H1 (cell line): ENCODE measurements around the gene ARHGAP27. TPM values are rescaled to one million over a fixed set of nuclear protein-coding genes. Genes with fewer than 3 reads are reported as not detected.

Experiments used
- ATF2 ChIP-seq: IDR thresholded peaks from 2 replicates; pipeline ENCODE4 v1.6.1; 2012; ENCODE audit warnings: low read length, inconsistent platforms
- ATF3 ChIP-seq: IDR thresholded peaks from 2 replicates; pipeline ENCODE4 v1.6.1; 2011; ENCODE audit warnings: low read depth, mild to moderate bottlenecking, low read length; ENCODE audit not compliant: insufficient read depth
- BACH1 ChIP-seq: IDR thresholded peaks from 2 replicates; pipeline ENCODE4 v1.6.1; 2012; ENCODE audit warnings: low read length, improper control_type of control experiment
- CREB1 ChIP-seq: IDR thresholded peaks from 2 replicates; pipeline ENCODE4 v1.6.1; 2012; ENCODE audit warnings: inconsistent platforms
- EZH2 ChIP-seq: fragments of 200-600 bp; sonication (generic); IDR thresholded peaks from 2 replicates; pipeline ENCODE4 v1.7.1; 2012; ENCODE audit warnings: low read depth, mild to moderate bottlenecking, moderate library complexity, low read length, inconsistent platforms; ENCODE audit not compliant: severe bottlenecking
- FOSL1 ChIP-seq: IDR thresholded peaks from 2 replicates; pipeline ENCODE4 v1.6.1; 2011; ENCODE audit warnings: mild to moderate bottlenecking, low read depth, low read length, moderate library complexity; ENCODE audit not compliant: insufficient read depth
- GTF2F1 ChIP-seq: IDR thresholded peaks from 2 replicates; pipeline ENCODE4 v1.6.1; 2012; ENCODE audit warnings: low read depth, low read length, improper control_type of control experiment, borderline replicate concordance
- KDM4A ChIP-seq: IDR thresholded peaks from one replicate; pipeline ENCODE4 v1.7.1; 2012; ENCODE audit warnings: low read depth, mild to moderate bottlenecking, moderate library complexity, low read length, inconsistent platforms; ENCODE audit not compliant: severe bottlenecking
- MAFK ChIP-seq: IDR thresholded peaks from 2 replicates; pipeline ENCODE4 v1.6.1; 2012; ENCODE audit warnings: low read depth, mild to moderate bottlenecking, improper control_type of control experiment, low read length
- PHF8 ChIP-seq: fragments of 200-600 bp; sonication (generic); conservative IDR thresholded peaks from 2 replicates; pipeline ENCODE4 v1.7.1; 2012; ENCODE audit warnings: low read depth, mild to moderate bottlenecking, inconsistent platforms, low read length, moderate library complexity
- RNF2 ChIP-seq: fragments of 200-900, 300-1000 bp; sonication (generic); IDR thresholded peaks from 2 replicates; pipeline ENCODE4 v1.7.1; 2016; ENCODE audit warnings: borderline replicate concordance, low read depth, mild to moderate bottlenecking, antibody characterized with exemption, low read length; ENCODE audit not compliant: poor library complexity, severe bottlenecking; ENCODE audit errors: missing control alignments
- SIN3A ChIP-seq, 2 experiments: IDR thresholded peaks in 1 of 2; conservative IDR thresholded peaks in 1 of 2; 2 replicates each; pipeline ENCODE4 v1.6.1; 2011 to 2012; ENCODE audit warnings: low read length in 2 of 2, improper control_type of control experiment in 1 of 2, low read depth in 1 of 2, mild to moderate bottlenecking in 1 of 2
- SP2 ChIP-seq: IDR thresholded peaks from 2 replicates; pipeline ENCODE4 v1.6.1; 2012; ENCODE audit warnings: mild to moderate bottlenecking, low read length, inconsistent platforms
- SP4 ChIP-seq: IDR thresholded peaks from 2 replicates; pipeline ENCODE4 v1.6.1; 2012; ENCODE audit warnings: low read length, inconsistent platforms
- TAF1 ChIP-seq: IDR thresholded peaks from 2 replicates; pipeline ENCODE4 v1.6.1; 2011; ENCODE audit warnings: mild to moderate bottlenecking, low read depth, low read length
- TBP ChIP-seq: IDR thresholded peaks from 2 replicates; pipeline ENCODE4 v1.6.1; 2011; ENCODE audit warnings: low read depth, low read length, improper control_type of control experiment
- TEAD4 ChIP-seq: IDR thresholded peaks from 2 replicates; pipeline ENCODE4 v1.6.1; 2012; ENCODE audit warnings: low read depth, low read length, inconsistent platforms, mixed read lengths
- YY1 ChIP-seq: IDR thresholded peaks from 2 replicates; pipeline ENCODE4 v1.6.1; 2011; ENCODE audit warnings: low read depth, mild to moderate bottlenecking, low read length
- polyA plus RNA-seq, 7 experiments: library from polyadenylated mRNA; depleted of rRNA in 3 of 7; stranded (reverse) in 5 of 7; unstranded in 2 of 7; fragments of >200 nt in 5 of 7; fragments of 200-250 nt in 2 of 7; gene quantifications; 1 replicate in 5 of 7; 2 replicates in 1 of 7; 4 replicates in 1 of 7; pipeline versions ENCODE4 v1.2.1 to v1.2.3, GENCODE V29; 2011 to 2013; ENCODE audit warnings: missing spikeins in 2 of 7, mixed read lengths in 2 of 7
- total RNA-seq: library from RNA; stranded (reverse); fragmentation: NEBNext Ultra II Directional; extraction: Animal tissue kit (Norgen Biotek cat#: 25700); gene quantifications from 2 replicates; pipeline ENCODE4 v1.2.1, GENCODE V29; 2021

The ARHGAP27 gene
- total and polyA plus RNA-seq, 2 of the 8 experiments (the other 6 are each of a cell fraction or from before 2014, with no cell fraction given) = 11.6 to 13.1 TPM

- no peak for TF ChIP-seq KDM4A
- no peak for TF ChIP-seq RNF2
- TF ChIP-seq EZH2 = no peak
- peak; percentile 57; the same call in 1 of the 2 replicates for TF ChIP-seq TEAD4
- TF ChIP-seq ATF3 = no peak
- TF ChIP-seq BACH1 = peak; percentile 29
- peak; percentile 84; the same call in 1 of the 2 replicates for TF ChIP-seq TBP
- TF ChIP-seq TAF1 = peak; percentile 68; the same call in 1 of the 2 replicates
- peak; percentile 61; the same call in 1 of the 2 replicates for TF ChIP-seq YY1
- TF ChIP-seq ATF2 = no peak
- TF ChIP-seq MAFK = no peak
- TF ChIP-seq SP4 = no peak; the same call in 1 of the 2 replicates
- TF ChIP-seq FOSL1 = no peak
- no peak for TF ChIP-seq SP2
- peak in 1 of 2 experiments; percentile 50; a peak in 1 of 4 replicates for TF ChIP-seq SIN3A (conservative IDR thresholded peaks at IDR 0.05 in 1 of 2, IDR thresholded peaks at IDR 0.05 in 1 of 2; ENCODE audit: low read depth in 1 of 2, low read length in 2 of 2)
- TF ChIP-seq GTF2F1 = no peak
- peak; percentile 78 for TF ChIP-seq CREB1
- no peak for TF ChIP-seq PHF8
Observed at GRCh38 chr17:45394913-45395568, 37.6 kb downstream of the ARHGAP27 start (continued).
